ENCODE measurements around the gene IPCEF1.
"Not testable (repeated sequence)": the region's sequence is repeated elsewhere in the genome, so short reads cannot be mapped to it uniquely, and the experiment has no call there.

Gene IPCEF1

GRCh38 chr6:154243793-154244750 is 112.5 kb downstream of the IPCEF1 start:
- DNase-seq, result no peak

DNA sequence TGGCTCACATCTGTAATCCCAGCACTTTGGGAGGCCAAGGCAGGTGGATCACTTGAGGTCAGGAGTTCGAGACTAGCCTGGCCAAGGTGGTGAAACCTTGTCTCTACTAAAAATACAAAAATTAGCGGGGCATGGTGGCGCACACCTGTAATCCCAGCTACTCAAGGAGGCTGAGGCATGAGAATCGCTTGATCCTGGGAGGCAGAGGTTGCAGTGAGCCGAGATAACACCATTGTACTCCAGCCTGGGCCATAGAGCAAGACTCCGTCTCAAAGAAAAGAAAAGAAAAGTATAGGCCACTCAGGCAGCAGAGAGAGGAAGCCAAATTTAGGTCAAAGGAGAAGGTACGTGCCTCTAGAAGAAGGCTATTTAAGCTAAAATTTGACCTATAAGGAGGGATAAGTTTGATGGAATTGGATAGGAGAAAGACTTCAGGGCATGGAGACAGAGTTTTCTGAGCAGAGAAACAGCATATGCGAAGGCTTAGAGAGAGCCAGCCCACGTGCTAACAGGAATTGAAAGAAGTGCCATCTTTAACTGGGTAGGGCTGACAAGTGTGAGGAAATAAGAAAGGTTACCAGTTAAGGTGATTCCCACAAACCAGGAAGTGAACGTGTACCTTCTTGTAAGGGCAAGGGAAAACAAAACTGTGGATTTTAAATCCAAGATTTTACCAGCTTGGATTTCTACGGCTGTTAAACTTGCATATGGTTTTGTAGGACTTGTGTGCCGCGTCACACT is 113.8 kb downstream of the IPCEF1 start:
- no peak for DNase-seq

DNA sequence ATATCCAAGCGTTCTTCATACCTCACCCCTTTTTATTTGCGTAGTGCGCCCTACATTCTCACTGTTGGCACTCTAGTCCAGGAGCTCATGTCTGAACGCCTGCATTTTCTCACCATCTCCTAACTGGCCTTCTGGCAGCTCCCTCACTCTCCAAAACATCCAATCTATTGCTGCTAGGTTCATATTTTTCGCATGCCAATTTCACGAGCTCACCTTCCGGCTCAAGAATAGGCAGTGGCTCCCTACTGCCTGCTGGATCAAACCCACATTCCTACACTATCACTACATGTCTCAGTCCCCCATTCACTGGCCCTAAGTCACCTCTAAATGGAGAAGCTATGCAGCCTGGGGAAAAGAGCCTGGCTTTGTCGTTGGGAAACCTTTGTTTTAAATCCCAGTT is 115.0 kb downstream of the IPCEF1 start:
- DNase-seq, result no peak

GRCh38 chr6:154241061-154241460 is 115.5 kb downstream of the IPCEF1 start:
- not testable (repeated sequence) for DNase-seq

- DNase-seq, result no peak
Observed at GRCh38 chr6:154239392-154239791, 117.2 kb downstream of the IPCEF1 start.

- no peak for DNase-seq
Observed at GRCh38 chr6:154238831-154239230, 117.8 kb downstream of the IPCEF1 start.

DNA sequence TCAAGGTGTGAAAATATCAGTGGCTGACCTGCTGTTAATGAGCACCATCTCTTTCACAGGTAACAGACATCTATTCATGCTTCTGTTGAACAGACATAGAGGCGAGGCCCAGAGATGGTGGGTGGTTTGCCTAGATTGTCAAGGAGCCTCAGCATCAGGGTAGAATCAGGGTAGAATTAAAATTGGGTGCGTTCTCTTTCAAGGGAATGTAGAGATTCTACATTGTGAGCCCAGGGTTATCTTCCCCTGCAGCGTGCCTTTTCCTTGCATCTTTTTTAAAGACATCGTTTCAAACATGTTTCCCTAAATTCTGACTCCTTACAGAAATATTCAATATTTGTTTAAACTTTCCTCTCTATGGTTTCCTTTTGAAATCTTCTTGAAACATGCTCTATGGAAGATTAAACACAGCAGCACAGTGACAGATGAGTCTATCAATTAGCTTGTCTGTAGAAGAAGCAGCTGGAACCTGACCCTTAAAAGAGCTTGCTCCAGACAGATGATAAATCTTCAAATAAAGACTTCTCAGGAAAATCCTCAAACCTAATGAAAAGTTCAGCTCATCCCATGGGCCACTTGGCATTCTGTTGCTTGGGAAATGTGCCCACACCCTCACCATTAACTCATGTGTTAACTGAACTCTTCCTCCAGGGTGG is 119.8 kb downstream of the IPCEF1 start:
- DNase-seq, result no peak

DNA sequence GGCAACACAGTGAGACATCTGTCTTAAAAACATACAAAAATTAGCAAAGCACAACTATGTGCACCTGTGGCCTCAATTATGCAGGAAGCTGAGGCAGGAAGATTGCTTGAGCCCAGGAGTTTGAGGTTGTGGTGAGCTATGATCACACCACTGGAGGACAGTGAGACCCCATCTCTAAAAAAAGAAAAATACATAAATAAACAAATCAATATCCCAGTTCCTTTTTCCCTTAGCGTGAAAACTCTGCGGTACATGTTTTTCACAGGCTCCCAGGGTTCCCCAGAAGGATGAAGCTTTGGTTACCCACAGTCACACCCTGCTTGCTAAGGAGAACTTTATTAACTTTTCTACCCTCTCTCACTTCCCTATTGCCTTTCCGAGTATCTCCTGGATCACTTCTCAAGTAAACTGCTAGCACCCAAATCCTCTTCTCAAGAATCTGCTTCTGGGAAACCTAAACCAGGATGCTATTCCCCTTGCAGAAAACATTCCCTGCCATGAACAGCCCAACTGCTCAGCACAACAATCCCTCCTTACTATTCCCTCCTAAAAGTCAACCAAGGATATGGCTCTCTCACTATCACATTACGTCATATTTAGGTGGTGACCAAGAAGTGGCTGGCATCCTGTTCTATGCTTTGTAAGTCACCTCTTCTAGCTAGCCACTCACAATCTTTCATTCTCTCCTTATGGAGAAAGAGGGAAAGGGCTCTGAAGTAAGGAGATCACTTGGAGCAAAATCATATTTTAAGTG is 122.4 kb downstream of the IPCEF1 start:
- no peak for DNase-seq

DNA sequence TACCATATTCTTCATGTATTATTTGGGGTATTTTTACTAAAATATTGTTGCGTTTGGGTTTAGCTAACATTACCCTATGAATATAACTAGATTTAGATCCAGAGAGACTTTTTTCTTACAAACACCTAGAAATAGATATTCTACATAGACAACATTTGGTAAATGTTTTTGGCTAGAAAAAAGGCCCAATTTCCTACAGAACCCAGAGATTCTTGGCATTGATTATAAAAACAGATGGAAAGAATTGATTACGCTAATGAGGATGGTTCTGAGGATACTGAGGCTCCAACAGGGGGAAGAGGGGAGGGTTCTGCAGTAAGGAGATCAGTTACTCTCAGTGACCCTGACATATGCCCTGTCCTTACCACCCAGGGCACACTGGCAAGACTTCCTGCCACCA is 123.2 kb downstream of the IPCEF1 start:
- no peak for DNase-seq

DNA sequence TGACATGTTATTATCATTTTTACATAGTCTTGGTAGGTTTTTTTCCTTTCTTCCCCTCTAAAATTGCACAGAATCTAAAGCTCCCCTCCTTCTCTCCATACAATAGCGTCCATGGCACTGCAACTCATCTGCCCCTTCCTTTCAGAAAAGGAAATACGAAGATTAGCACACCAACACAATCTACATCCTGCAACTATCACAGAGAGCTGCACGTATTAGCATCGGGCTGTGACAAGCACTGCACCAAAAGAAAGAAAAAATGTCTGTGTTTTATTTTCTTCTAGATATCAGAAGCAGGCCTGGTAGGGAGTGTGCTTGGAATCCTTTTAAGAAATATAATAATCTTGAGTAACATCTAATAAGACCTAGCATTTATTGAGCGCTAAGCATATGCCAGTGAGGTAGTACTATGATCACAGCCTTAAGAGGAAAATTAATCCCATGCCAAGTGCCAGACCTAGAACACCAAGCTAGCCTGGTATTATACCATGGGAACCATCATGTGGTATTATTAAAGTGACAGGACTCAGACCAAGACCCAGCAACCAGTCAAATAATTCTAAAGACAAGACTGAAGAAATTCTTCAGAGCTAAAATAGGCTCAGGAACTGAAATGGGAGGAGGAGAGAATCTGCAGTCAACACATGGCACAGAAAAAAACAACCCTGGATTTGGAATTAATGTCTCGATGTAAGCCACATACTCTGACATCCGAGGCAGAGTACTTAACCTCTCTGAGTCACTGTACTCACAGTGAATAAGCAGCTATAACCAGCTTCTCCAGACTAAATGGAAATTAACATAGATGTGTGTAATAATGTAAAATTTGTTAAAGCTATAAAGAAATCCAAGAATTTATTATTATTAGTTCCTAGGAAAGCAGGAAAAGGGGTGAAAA is 124.3 kb downstream of the IPCEF1 start:
- peak; percentile 26 for DNase-seq

DNA sequence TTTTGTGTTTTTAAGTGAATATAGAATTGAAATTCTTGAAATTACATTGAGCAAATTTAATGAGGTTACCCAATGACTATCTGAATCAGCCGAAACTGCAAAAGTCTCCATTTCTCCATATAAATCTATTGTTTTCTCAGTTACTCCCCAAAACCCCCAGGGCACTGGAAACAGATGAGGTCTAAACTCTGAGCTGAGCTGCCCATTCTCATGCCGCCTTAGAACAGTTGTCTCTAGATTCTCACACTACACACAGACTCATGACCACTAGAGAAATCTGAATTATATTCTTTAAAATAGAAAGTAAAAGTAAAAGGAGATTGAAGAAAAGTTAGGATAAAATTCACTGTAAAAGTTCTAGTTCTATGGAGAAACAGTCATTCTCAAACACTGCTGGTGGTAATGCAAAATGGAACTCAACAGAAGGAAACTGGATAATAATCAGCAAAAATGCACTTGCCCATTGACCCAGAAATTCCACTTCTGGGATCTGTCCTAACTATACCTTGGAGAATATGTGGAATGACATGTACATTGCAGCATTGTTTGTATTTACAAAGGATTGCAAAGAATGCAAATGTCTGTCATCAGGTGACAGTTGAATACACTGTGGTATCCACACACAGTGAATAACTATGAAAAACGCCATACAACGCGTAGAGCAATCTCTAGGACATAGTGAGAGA is 125.5 kb downstream of the IPCEF1 start:
- DNase-seq, result no peak

- DNase-seq, result no peak
Observed at GRCh38 chr6:154230393-154230792, 126.2 kb downstream of the IPCEF1 start.

- DNase-seq, result no peak
Observed at GRCh38 chr6:154229786-154230185, 126.8 kb downstream of the IPCEF1 start.

DNA sequence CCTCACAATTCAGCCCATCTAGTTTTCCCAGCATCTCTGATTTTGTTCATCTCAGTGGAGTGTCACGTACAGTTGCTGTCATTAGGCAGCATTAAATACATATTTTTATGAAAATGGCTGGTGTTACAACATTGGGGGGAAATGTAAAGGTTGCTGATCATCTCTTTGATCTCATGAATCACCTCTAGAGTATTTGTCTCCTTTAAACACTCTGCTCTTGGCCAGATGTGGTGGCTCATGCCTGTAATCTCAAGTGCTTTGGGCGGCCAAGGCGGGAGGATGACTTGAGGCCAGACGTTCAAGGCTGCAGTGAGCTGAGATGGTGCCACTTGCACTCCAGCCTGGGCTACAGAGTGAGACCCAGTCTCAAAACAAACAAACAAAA is 128.1 kb downstream of the IPCEF1 start:
- DNase-seq, result no peak

DNA sequence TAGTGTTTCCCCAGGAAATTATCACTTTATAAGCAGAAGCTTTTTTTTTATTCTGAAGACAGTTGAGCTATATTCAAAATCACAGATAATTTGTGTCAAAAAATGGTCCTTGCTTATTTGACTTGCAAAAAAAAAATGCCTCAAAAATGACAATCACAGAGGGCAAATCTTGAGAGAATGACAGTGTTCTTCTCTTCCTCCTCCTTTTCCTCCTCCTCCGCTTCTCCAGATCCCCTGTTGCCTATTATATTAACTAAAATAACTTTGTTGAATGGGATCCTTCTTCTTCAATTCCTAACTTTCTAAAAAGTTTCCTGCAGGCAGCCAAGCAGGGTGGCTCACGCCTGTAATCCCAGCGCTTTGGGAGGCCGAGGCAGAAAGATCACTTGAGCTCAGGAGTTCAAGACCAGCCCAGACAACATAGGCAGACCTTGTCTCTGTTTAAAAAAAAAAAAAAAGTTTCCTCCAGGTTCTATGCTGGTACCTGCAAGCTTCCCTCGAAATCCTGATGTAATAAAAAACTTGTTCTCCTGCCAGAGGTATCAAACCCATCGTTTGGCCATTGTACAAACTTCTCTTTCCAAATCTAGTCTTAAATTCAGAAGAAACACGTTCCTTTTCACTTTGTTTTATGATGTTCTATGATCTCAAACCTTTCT is 128.6 kb downstream of the IPCEF1 start:
- DNase-seq, result no peak

GRCh38 chr6:154226461-154226860 is 130.1 kb downstream of the IPCEF1 start:
- DNase-seq, result no peak

DNA sequence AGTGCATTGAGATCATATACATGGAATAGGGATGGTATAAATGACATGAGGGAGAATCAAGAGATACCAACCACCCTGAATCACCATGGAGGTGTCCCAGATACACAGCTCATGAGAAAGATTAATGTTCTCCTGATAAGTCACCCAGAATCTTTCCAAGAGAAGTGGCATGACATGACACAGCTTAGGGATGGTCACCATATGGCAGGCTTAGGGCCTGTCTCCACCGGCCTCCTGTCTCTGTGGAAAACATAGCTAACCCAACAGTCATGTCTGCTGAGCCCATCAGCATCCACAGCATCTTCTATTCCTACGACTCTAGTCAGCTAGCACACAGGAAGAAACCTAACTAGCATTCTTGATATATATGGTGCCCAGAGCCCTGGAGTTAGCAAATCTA is 133.3 kb downstream of the IPCEF1 start:
- DNase-seq, result no peak

GRCh38 chr6:154222716-154223115 is 133.9 kb downstream of the IPCEF1 start:
- DNase-seq, result no peak

GRCh38 chr6:154219250-154219649 is 137.4 kb downstream of the IPCEF1 start:
- no peak for DNase-seq

GRCh38 chr6:154218787-154219186 is 137.8 kb downstream of the IPCEF1 start:
- DNase-seq, result no peak

GRCh38 chr6:154218301-154218700 is 138.3 kb downstream of the IPCEF1 start:
- DNase-seq, result peak; percentile 54

Measured in hematopoietic multipotent progenitor cell treated with erythropoietin and hydrocortisone succinate and interleukin-3 and kit ligand, for 4 days (in vitro differentiated cells).